T-helper 22 cell (primary cell): ENCODE data around the gene GLUD1.
"Not testable (repeated sequence)": the region's sequence is repeated elsewhere in the genome, so short reads cannot be mapped to it uniquely, and the experiment has no call there.

ENCODE experiments used
- DNase-seq: peaks from one replicate; pipeline ENCODE4 v3.0.0-alpha.2; 2020; ENCODE audit warnings: low read depth

GLUD1 gene

GRCh38 chr10:87094373-87095235 lies at the start of gene GLUD1, which contains the start of gene SHLD2:
Gene GLUD1 (minus strand): TSS chr10:87094843. CDS start chr10:87094769, 74 bp downstream.
Gene SHLD2 (plus strand): TSS chr10:87095206. CDS start chr10:87151355, 56,149 bp downstream.
- DNase-seq = peak; percentile 80

DNA sequence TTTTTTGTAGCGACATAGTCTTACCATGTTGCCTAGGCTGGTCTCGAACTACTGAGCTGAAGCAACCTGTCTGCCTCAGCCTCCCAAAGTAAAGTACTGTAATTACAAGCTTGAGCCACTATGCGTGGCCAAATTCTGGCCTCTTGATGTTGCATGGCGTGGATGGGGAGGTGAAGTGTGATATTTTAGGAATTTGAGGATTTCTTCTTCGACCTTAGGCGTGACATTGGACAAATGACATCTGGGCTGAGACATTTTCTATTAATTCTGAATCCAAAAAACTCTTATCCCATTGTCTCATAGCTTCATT lies 48.4 kb upstream of the GLUD1 start:
- not testable (repeated sequence) for DNase-seq

DNA sequence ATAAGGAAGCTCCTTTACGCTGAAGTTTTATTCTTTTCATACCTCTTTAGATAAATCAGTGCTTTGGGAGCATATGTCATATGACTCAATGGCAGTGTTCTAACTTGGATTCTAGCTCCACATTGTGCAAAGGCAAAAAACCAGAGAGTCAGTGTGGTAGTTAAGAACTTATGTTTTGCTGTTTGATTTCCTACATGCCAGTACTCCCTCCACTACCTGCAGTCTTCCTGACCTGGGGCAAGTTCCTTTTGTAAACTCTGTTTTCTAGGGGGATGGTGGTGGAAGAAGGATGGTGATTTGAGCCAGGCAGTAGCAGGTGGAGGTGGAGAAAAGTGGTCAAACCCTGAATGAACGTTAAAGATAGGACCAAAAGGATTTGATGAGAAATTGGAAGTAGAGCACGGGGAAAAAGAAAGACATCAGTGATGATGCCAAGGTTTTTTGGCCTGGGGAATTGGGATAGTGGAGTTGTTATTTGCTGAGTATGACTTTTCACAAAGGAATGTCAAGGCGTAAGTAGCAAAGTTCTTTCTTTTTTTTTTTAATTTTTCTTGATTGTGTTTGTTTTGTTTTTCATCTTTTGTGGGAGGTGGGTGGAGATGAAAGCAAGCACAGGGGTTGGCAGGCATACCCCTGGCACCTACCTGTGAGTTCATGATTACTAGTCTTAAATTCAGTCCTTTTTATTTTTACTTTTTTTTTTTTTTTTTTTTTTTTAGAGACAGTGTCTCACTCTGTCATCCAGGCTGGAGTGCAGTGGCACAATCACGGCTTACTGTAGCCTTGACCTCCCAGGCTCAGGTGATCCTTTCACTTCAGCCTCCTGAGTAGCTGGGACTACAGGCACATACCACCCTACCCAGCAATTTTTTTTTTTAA lies 47.8 kb upstream of the GLUD1 start:
- not testable (repeated sequence) for DNase-seq

GRCh38 chr10:87137478-87137877 lies 42.8 kb upstream of the GLUD1 start:
- not testable (repeated sequence) for DNase-seq

DNA sequence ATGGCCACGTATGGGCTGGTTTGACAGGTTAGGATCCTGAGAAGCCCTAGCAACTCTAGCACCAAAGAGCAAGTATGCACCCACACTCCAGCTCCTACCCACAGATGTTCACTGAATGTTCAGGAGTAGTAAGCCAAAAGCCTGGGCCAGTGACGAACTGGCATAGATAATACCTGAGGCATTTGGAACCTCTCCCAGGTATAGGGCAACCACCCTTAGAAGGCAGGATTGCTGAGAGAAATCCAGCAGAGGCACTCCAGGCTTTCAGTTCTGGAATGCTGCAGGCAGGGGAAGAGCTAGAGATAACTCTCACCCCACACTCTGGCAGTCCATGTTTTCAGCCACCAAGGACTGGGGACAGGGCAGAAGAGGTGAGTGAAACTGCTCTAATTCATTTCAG lies 39.8 kb upstream of the GLUD1 start:
- not testable (repeated sequence) for DNase-seq

DNA sequence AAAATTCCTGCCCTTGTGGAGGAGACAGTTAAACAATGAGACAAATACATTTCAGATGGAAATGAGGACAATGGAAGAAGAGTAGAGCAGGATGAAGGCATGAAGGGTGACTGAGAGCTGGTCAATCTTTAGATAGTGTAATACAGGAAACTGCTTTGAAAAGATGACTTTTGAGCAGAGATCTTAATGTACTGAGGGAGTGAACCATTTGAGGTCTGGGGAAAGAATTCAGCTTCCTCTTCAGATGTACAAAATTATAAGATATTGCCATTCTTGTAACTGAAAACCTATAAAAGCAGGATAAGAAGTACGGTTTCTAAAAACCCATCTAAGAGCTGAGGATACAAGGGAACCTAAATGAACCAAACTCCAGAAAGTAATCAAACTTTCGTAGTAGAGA lies 39.3 kb upstream of the GLUD1 start:
- not testable (repeated sequence) for DNase-seq

DNA sequence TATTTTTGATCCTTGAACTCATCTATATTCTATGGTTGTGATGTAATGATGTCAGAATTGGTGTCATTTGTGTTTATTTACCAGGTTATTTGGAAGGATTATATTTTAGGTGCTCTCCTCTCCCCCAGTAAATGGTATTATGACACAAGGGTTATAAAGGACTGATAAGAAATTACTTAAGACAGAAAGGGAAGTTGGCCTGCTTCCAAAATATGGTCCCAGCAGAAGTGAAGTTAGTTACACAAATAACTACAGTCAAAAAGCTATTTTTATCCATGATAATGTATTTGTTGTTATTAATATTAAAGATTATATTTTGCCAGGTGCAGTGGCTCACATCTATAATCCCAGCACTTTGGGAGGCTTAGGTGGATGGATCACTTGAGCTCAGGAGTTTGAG lies 37.5 kb upstream of the GLUD1 start:
- not testable (repeated sequence) for DNase-seq

- not testable (repeated sequence) for DNase-seq
These were observed 33.0 kb upstream of the GLUD1 start for GRCh38 chr10:87127607-87128156.

GRCh38 chr10:87127048-87127447 lies 32.4 kb upstream of the GLUD1 start:
- not testable (repeated sequence) for DNase-seq

GRCh38 chr10:87123351-87123750 lies 28.7 kb upstream of the GLUD1 start:
- DNase-seq = not testable (repeated sequence)

GRCh38 chr10:87119029-87119428 lies 24.4 kb upstream of the GLUD1 start:
- DNase-seq = not testable (repeated sequence)

DNA sequence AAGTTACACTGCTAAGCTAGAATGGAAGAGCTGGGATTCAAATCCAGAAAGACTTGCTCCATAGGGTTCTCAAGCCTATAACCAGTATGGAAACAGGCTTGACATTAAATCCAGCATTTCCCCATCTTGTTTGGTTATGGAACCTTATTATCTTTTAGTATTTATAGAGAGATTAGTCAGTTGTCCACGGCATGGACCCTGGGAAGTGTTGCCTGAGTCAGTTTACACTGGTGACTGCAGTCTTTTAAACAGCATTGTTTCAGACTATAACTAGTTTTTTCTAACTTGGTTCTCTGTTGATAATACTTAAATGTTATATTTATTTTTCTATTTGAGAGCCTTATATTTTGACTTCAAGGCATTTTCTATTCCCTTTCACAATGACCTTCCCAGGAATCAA lies 23.5 kb upstream of the GLUD1 start:
- DNase-seq = not testable (repeated sequence)

DNA sequence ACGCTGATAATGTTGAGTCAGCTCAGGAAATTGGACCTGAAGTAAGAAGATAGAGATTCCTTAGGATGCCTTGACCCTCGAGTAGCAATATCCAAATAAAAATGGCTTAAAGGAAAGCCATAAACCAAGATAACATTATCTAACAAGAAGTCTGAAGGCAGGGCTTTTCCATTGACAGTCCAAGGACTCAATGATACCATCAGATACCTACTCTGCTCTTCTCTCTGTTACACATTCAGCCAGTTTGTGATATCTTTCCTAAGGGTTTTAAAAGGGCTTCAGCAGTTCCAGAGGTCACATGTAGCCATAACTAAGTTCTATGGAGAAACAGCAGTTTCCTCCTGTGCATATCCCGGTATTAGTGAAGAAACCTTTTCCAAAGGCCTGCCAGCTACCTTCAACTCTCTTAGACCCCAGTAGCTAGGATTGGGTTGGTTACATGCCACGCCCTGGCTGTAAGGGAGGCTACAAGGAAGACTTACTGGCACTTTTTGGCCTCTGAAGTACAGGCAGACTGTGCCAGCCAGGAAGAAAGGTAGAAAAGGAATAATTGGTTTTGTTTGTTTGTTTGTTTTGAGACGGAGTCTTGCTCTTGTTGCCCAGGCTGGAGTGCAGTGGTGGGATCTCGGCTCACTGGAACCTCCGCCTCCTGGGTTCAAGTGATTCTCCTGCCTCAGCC lies 10.9 kb upstream of the GLUD1 start:
- DNase-seq = no peak

GRCh38 chr10:87104727-87105126 lies 10.1 kb upstream of the GLUD1 start:
- not testable (repeated sequence) for DNase-seq

DNA sequence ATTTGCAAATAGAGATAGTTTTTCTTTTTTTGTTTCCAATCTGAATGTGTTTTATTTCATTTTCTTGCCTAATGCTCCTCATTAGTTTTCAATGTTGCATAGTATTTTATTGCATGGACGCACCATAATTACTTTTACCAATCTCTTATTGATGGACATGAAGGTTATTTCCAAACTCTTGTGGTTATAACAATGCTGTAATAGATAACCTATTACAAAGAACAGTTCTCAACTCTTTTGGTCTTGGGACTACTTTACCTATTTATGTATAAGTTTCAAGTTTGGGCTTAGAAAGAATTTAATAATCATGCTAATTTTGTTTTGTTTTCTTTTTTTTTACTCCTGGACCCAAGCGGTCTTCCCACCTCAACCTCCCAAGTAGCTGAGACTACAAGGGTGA lies 7.4 kb upstream of the GLUD1 start:
- DNase-seq = no peak

DNA sequence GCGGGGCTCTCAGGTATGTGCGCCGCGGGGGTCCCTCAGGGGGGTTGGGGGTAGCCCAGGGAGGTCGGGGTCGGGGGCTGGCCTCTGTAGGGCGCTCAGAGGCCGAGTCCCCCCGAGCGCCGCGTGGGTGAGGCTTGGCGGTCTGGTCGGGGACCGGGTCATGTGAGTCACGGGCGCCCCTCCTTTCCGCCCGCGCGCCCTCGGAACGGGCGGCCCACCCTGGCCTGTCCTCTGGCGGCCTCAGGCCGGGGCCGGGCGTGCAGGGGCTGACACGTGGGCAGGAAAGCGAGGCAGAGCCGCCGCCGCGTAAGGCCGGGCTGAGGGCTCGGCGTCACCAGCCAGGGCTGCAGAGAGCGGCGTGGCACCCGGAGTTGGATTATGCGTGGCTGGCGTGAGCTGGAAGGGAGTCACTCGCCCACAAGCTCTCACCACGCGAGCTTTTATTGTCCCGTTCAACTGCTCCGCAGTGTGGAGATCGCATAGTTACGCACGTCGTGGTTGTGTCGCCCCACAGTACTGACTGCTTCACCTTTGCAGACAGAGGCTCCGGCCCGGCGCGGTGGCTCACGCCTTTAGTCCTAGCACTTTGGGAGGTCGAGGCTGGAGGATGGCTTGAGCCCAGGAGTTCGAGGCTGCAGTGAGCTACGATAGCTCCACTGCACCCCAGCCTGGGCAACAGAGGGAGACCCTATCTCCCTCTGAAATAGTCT lies 748 bp upstream of the GLUD1 start:
- peak; percentile 75 for DNase-seq

GRCh38 chr10:87093632-87094372 lies 841 bp downstream of the GLUD1 start:
- peak; percentile 54 for DNase-seq

DNA sequence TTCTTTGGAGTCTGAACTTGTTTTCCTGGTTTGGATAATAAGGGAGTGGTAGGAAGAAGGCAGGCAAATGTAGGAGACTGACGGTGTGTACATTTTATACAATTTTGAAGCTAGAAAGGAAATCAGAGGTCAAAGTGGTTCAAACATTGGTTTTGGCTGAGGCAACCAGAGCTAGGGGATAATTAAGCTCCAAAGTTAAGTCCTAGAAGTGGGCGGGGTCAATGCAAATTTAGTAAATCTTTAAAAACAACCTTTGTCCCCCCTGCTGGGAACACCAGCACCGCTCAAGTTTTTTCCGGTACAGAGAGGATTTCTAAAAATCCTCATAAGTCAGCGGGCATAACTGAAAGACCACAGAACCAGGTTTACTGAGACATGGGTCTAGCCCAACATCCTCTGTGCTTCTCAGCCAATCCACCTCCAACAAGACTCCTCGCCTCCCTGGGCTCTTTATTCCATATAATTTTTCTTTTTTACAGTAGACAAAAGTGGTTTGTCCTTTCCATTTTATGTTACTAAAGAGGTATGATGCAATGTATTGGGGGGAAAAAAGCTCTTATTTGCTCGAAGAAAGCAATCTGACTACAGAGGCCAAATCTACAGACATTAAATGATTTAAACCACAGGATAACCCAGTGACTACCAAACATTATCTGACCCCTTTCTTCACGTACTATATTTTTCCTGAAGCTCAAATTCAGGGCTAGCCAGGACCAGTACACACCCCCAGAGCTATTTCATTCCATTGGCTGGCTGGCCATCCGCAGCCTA lies 1.6 kb downstream of the GLUD1 start:
- peak; percentile 29 for DNase-seq

DNA sequence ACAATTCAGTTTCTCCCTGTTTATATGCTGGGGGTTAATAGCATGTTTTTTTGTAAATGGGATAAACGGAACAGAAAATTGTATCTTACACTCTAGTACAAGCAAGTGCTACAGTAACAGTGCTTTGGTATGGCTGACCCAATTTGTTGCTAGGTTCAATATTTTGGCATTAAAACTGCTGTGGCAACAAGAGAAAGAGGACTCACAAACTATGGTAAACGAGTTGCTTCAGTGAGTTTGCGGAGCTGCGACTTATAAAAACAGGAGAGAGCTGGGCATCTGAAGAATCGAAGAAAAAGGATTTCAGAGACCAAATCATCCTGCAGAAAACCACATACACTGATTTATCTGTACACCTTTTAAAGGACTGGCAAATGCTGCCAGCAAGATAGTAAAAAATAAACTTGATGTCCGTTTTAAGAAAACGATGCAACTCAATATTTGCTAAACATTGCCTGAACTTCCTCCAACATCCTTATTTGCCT lies 2.2 kb downstream of the GLUD1 start:
- no peak for DNase-seq

DNA sequence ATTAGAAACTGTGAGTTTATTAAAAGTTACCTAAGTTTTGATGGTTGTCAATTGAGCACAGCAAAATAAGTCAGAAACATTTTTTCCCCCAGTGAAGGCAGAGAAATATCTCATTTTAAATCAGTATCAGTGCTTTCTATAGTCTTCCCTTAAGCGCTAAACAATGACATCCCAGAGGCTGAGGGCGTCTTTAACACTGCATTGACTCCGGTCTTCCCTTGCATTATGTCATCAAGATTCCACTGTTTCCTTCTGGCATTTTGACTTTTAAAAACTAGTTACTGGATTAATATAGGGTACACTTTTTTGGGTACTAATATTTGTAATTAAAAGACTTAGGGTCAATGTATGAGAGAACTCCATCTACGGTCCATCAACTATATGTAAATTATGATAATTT lies 3.9 kb downstream of the GLUD1 start:
- DNase-seq = no peak
